ENCODE results near the gene CCDC8. TPM values are rescaled to one million over a fixed set of nuclear protein-coding genes. Genes with fewer than 3 reads are reported as not detected.

The CCDC8 gene
- total RNA-seq, 1 experiment from 2014 or later, result 0.18 TPM

DNA sequence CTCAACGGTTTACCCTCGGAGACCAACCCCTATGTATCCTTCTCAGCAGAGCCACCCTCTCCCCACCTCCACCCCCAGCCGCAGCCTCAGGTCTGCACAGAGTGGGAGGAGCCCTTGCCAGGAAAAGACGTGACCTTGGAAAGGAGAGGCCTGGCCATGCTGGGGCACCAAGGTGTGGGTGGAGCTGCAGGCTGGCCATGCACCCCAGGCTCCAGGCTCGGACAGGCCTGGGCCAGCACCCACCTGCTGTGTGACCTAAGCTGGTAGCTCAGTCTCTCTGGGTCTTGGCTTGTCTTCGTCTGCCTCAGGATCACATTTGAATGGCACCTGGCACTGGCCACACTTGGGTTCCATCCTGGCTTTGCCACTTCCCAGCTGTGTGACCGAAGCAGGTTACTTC is 29.5 kb downstream of the CCDC8 start:
- H3K36me3 Mint-ChIP-seq (ENCODE audit: insufficient read depth, unreplicated experiment), result peaks cover 94% of the 10 kb centered on the region
- TF ChIP-seq, protein P1, sequence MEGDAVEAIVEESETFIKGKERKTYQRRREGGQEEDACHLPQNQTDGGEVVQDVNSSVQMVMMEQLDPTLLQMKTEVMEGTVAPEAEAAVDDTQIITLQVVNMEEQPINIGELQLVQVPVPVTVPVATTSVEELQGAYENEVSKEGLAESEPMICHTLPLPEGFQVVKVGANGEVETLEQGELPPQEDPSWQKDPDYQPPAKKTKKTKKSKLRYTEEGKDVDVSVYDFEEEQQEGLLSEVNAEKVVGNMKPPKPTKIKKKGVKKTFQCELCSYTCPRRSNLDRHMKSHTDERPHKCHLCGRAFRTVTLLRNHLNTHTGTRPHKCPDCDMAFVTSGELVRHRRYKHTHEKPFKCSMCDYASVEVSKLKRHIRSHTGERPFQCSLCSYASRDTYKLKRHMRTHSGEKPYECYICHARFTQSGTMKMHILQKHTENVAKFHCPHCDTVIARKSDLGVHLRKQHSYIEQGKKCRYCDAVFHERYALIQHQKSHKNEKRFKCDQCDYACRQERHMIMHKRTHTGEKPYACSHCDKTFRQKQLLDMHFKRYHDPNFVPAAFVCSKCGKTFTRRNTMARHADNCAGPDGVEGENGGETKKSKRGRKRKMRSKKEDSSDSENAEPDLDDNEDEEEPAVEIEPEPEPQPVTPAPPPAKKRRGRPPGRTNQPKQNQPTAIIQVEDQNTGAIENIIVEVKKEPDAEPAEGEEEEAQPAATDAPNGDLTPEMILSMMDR (IDR thresholded peaks at IDR 0.05; ENCODE audit: insufficient read depth in 1 of 2, low read depth in 1 of 2, low read length in 1 of 2, severe bottlenecking in 1 of 2, unreplicated experiment in 1 of 2), result no peak
- no peak overlapping the region for H3K4me3 ChIP-seq (ENCODE audit: low read depth, low read length)
- BruUV-seq (replicated peaks), result no TSS peak
- H3K36me3 ChIP-seq (ENCODE audit: control insufficient read depth, insufficient read depth, low read length), result peaks cover 11% of the 10 kb centered on the region
- H3K4me3 Mint-ChIP-seq (ENCODE audit: unreplicated experiment), result no peak overlapping the region
- no peaks in the 10 kb centered on the region for H3K4me1 Mint-ChIP-seq (ENCODE audit: low read depth, unreplicated experiment)
- no peaks in the 10 kb centered on the region for H3K9me3 Mint-ChIP-seq (ENCODE audit: unreplicated experiment)
- H3K9me3 ChIP-seq, result no peaks in the 10 kb centered on the region
- intact Hi-C loops (cut with micrococcal nuclease; ENCODE audit: unreplicated experiment), result no loop called here
- H3K27me3 ChIP-seq (replicated peaks; ENCODE audit: control insufficient read depth, insufficient read depth, low read length), result no peaks in the 10 kb centered on the region
- H3K27ac Mint-ChIP-seq (ENCODE audit: unreplicated experiment), result peak overlapping the region; percentile 15
- CTCF ChIA-PET, result no interaction called here
- POLR2A ChIA-PET, result no interaction called here
- H3K4me1 ChIP-seq, result no peaks in the 10 kb centered on the region
- no peaks in the 10 kb centered on the region for H3K27me3 Mint-ChIP-seq (ENCODE audit: insufficient read depth, unreplicated experiment)
- DNase-seq, result peak in 1 of 2 experiments; percentile 22

GRCh38 chr19:46383171-46383815 is 30.1 kb downstream of the CCDC8 start:
- H3K4me1 ChIP-seq, result no peaks in the 10 kb centered on the region
- BruUV-seq (replicated peaks), result no TSS peak
- TF ChIP-seq, protein P1 (IDR thresholded peaks at IDR 0.05; ENCODE audit: insufficient read depth in 1 of 2, low read depth in 1 of 2, low read length in 1 of 2, severe bottlenecking in 1 of 2, unreplicated experiment in 1 of 2), result no peak
- H3K27ac Mint-ChIP-seq (ENCODE audit: unreplicated experiment), result peak overlapping the region; percentile 15
- ChIA-PET CTCF (no interaction called here), POLR2A (no interaction called here)
- peak in 1 of 2 experiments; percentile 17 for DNase-seq
- no peak overlapping the region for H3K4me3 Mint-ChIP-seq (ENCODE audit: unreplicated experiment)
- peaks cover 94% of the 10 kb centered on the region for H3K36me3 Mint-ChIP-seq (ENCODE audit: insufficient read depth, unreplicated experiment)
- H3K4me3 ChIP-seq (ENCODE audit: low read depth, low read length), result no peak overlapping the region
- H3K9me3 ChIP-seq, result no peaks in the 10 kb centered on the region
- no peaks in the 10 kb centered on the region for H3K27me3 ChIP-seq (replicated peaks; ENCODE audit: control insufficient read depth, insufficient read depth, low read length)
- H3K27me3 Mint-ChIP-seq (ENCODE audit: insufficient read depth, unreplicated experiment), result no peaks in the 10 kb centered on the region
- no peaks in the 10 kb centered on the region for H3K4me1 Mint-ChIP-seq (ENCODE audit: low read depth, unreplicated experiment)
- peaks cover 9% of the 10 kb centered on the region for H3K36me3 ChIP-seq (ENCODE audit: control insufficient read depth, insufficient read depth, low read length)
- intact Hi-C loops (cut with micrococcal nuclease; ENCODE audit: unreplicated experiment), result no loop called here
- no peaks in the 10 kb centered on the region for H3K9me3 Mint-ChIP-seq (ENCODE audit: unreplicated experiment)

- Mint-ChIP-seq H3K4me3 (ENCODE audit: unreplicated experiment) (no peak overlapping the region), H3K36me3 (ENCODE audit: insufficient read depth, unreplicated experiment) (peaks cover 94% of the 10 kb centered on the region), H3K9me3 (ENCODE audit: unreplicated experiment) (no peaks in the 10 kb centered on the region), H3K4me1 (ENCODE audit: low read depth, unreplicated experiment) (no peaks in the 10 kb centered on the region), H3K27me3 (ENCODE audit: insufficient read depth, unreplicated experiment) (no peaks in the 10 kb centered on the region), H3K27ac (ENCODE audit: unreplicated experiment) (no peak overlapping the region)
- H3K27me3 ChIP-seq (replicated peaks; ENCODE audit: control insufficient read depth, insufficient read depth, low read length), result no peaks in the 10 kb centered on the region
- intact Hi-C loops (cut with micrococcal nuclease; ENCODE audit: unreplicated experiment), result no loop called here
- ChIA-PET POLR2A (no interaction called here), CTCF (interaction anchor here (0.5 kb wide), 1 partner anchor 13 kb away, joined by 5 read pairs; no protein-coding TSS in a partner anchor)
- no peak overlapping the region for H3K4me3 ChIP-seq (ENCODE audit: low read depth, low read length)
- no peaks in the 10 kb centered on the region for H3K4me1 ChIP-seq
- BruUV-seq (replicated peaks), result no TSS peak
- no peaks in the 10 kb centered on the region for H3K9me3 ChIP-seq
- H3K36me3 ChIP-seq (ENCODE audit: control insufficient read depth, insufficient read depth, low read length), result peaks cover 9% of the 10 kb centered on the region
- TF ChIP-seq, protein P1 (IDR thresholded peaks at IDR 0.05; ENCODE audit: insufficient read depth in 1 of 2, low read depth in 1 of 2, low read length in 1 of 2, severe bottlenecking in 1 of 2, unreplicated experiment in 1 of 2), result no peak
- DNase-seq, result peak in 1 of 2 experiments; percentile 15
Observed at GRCh38 chr19:46381756-46382345, 31.5 kb downstream of the CCDC8 start.

Data from Caco-2 (cell line).